Calu3 (cell line): Measurements from ENCODE around the gene NECTIN1. TPM values are rescaled to one million over a fixed set of nuclear protein-coding genes. Genes with fewer than 3 reads are reported as not detected.

Source experiments
- BruUV-seq: library from RNA; stranded (reverse); fragments of 400-500 nt; replicated peaks from 2 replicates; lab custom pipeline; 2021; lab: Mats Ljungman, UMichigan
- CTCF ChIA-PET: fragments of 300-600 bp; sonication (Branson Sonifier 250); formaldehyde crosslinking; loops from one replicate; lab custom pipeline; 2022; ENCODE audit warnings: antibody characterized with exemption; lab: Charles Lee
- DNase-seq: peaks from one replicate; pipeline ENCODE4 v3.0.0; 2022
- H3K27ac Mint-ChIP-seq: one replicate; pipeline ENCODE4 v1.8.0; 2022; ENCODE audit warnings: mixed read lengths; ENCODE audit not compliant: unreplicated experiment
- H3K27me3 Mint-ChIP-seq: one replicate; pipeline ENCODE4 v1.8.0; 2022; ENCODE audit warnings: mixed read lengths; ENCODE audit not compliant: unreplicated experiment
- H3K36me3 Mint-ChIP-seq: one replicate; pipeline ENCODE4 v1.8.0; 2022; ENCODE audit warnings: mild to moderate bottlenecking, moderate library complexity, mixed read lengths; ENCODE audit not compliant: insufficient read depth, unreplicated experiment
- H3K4me1 Mint-ChIP-seq: one replicate; pipeline ENCODE4 v1.8.0; 2022; ENCODE audit warnings: mild to moderate bottlenecking, low read depth, mixed read lengths; ENCODE audit not compliant: unreplicated experiment
- H3K4me3 Mint-ChIP-seq: one replicate; pipeline ENCODE4 v1.8.0; 2022; ENCODE audit warnings: mild to moderate bottlenecking, low read depth, moderate library complexity, mixed read lengths; ENCODE audit not compliant: unreplicated experiment
- H3K9me3 Mint-ChIP-seq: one replicate; pipeline ENCODE4 v1.8.0; 2022; ENCODE audit warnings: low read depth, mixed read lengths; ENCODE audit not compliant: unreplicated experiment
- intact Hi-C: fragments of 100-400 bp; cut with micrococcal nuclease; formaldehyde crosslinking; loops from one replicate; pipeline ENCODE4 v1.10.0; 2022; ENCODE audit not compliant: unreplicated experiment
- total RNA-seq: library from RNA; stranded (reverse); gene quantifications from 2 replicates; pipeline ENCODE4 v1.2.3, GENCODE V29; 2022
- TF ChIP-seq, protein P1 (sequence below): fragments of 200-600 bp; IDR thresholded peaks from one replicate; pipeline ENCODE4 v1.8.0; 2022; ENCODE audit warnings: antibody characterized with exemption; ENCODE audit not compliant: unreplicated experiment

NECTIN1 gene
- total RNA-seq, 1 experiment from 2014 or later: 22.1 TPM

DNA sequence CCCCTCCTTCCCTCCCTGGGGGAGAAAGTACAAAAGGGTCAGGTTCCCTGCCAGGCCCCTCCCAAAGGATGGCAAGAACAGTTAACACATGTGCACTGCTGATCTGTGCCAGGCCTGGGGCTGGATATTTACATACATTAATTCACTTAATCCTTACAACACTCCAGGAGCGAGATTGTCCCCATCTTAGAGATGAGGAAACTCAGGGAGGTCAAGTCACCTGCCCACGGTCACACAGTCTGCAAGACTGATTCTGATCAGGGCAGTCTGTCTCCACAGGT lies 36.5 kb downstream of the NECTIN1 start:
- CTCF ChIA-PET: no interaction called here
- peaks cover 13% of the 10 kb centered on the region for H3K4me1 Mint-ChIP-seq
- H3K9me3 Mint-ChIP-seq: no peaks in the 10 kb centered on the region
- no peak overlapping the region for H3K27ac Mint-ChIP-seq
- H3K27me3 Mint-ChIP-seq: no peaks in the 10 kb centered on the region
- DNase-seq: no peak
- no peaks in the 10 kb centered on the region for H3K36me3 Mint-ChIP-seq
- no peak overlapping the region for H3K4me3 Mint-ChIP-seq
- intact Hi-C loops: loop anchor here (5.0 kb wide), 1 partner anchor 35 kb away; the partner anchor contains the start of gene NECTIN1
- TF ChIP-seq, protein P1, sequence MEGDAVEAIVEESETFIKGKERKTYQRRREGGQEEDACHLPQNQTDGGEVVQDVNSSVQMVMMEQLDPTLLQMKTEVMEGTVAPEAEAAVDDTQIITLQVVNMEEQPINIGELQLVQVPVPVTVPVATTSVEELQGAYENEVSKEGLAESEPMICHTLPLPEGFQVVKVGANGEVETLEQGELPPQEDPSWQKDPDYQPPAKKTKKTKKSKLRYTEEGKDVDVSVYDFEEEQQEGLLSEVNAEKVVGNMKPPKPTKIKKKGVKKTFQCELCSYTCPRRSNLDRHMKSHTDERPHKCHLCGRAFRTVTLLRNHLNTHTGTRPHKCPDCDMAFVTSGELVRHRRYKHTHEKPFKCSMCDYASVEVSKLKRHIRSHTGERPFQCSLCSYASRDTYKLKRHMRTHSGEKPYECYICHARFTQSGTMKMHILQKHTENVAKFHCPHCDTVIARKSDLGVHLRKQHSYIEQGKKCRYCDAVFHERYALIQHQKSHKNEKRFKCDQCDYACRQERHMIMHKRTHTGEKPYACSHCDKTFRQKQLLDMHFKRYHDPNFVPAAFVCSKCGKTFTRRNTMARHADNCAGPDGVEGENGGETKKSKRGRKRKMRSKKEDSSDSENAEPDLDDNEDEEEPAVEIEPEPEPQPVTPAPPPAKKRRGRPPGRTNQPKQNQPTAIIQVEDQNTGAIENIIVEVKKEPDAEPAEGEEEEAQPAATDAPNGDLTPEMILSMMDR: no peak
- no TSS peak for BruUV-seq

DNA sequence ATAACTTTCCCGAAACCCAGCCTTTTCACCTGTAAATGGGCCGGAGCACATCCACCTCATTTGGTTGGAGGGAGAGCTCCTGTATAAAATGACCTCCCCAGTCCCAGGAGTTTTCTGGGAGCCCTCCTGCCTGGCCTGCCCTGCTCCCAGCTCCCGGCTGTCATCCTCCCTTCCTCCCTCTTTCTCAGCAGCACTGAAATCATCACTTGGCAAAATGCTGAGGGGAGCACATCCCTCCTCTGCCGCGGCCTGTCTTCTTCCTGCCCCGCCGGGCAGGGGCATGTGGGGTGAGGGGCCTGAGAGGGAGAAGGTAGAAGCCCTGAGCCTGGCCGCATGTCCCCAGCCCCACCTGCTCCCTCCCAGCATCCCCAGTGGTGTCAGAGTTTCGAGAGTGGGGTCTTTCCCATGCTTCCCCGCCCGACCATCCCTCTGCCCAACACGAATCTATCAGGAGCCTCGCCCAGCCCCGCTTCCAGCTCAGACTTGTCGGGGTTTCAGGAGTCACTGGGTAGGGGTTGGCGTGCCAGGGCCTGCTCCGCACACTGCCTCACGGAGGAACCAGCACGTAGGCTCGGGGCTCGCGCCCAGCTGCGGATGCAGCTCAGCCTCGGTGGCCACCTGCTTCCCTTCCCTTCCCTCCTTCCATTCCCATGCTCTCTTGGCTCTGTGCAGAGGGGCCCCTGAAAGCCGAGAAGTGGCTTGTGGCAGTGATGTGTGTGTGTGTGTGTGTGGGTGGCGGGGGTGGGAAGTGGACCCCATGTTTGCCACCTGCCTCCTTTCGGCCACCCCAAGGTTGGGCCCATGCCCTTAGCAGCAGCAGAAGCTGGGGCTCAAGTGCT lies 37.1 kb downstream of the NECTIN1 start:
- no TSS peak for BruUV-seq
- H3K4me1 Mint-ChIP-seq: peaks cover 13% of the 10 kb centered on the region
- TF ChIP-seq, protein P1: no peak
- DNase-seq: no peak
- CTCF ChIA-PET: no interaction called here
- H3K27me3 Mint-ChIP-seq: no peaks in the 10 kb centered on the region
- H3K4me3 Mint-ChIP-seq: no peak overlapping the region
- no peak overlapping the region for H3K27ac Mint-ChIP-seq
- intact Hi-C loops: loop anchor here (5.0 kb wide), 1 partner anchor 35 kb away; the partner anchor contains the start of gene NECTIN1
- H3K9me3 Mint-ChIP-seq: no peaks in the 10 kb centered on the region
- no peaks in the 10 kb centered on the region for H3K36me3 Mint-ChIP-seq

DNA sequence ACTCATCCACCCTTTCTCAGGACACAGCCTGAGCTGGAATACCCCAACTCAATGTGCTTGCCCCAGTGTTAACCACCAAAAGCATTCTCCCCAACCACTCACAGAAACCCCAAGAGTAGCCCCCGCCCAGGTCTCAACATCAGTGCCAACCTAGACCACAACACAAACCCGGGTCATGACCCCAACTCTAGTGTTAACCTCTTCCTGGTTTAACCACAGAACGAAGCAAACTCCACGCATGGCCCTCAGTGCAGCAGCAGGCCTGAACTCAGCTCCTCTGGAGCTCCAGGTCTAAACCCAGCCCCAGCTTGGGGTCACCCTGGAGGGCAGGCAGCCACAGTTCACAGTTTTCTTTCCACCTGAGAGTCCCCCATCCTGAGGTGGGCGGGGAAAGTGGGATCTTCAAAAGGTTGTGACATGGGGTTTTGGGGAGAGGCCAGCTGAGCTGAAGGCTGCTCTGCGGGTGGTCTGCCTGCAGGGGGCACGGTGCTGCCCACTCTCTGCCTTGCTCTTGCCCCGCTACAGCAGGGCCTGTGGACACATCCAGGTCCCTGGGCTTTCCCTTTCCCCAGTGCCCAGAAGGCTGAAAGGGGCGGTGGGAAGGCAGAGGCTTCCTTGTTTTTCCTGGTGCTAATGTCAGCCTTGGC lies 37.9 kb downstream of the NECTIN1 start:
- DNase-seq: no peak
- Mint-ChIP-seq H3K4me1 (peaks cover 13% of the 10 kb centered on the region), H3K27ac (no peak overlapping the region), H3K36me3 (no peaks in the 10 kb centered on the region), H3K4me3 (no peak overlapping the region), H3K27me3 (no peaks in the 10 kb centered on the region), H3K9me3 (no peaks in the 10 kb centered on the region)
- CTCF ChIA-PET: no interaction called here
- intact Hi-C loops: loop anchor here (5.0 kb wide), 1 partner anchor 36 kb away; the partner anchor contains the start of gene NECTIN1
- BruUV-seq: no TSS peak
- TF ChIP-seq, protein P1: no peak

DNA sequence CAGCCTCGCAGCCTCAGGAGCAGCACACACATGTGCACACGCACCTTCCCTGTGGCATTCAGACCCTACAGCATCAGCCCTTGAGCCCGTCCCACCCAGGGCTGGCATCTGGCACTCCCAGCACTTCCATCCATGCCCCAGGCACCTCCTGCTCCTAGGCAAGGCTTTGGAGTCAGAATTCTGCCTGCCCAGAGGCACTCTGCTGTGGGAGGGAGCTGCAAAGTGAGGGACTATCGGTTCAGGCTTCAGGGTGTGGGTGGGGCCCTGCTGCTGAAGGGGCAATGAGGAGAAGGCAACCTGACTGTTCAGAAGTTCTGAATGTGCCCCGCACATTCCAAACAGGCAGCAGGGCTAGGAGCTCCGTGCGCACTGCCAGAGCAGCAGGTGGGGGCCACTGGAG lies 39.7 kb downstream of the NECTIN1 start:
- TF ChIP-seq, protein P1: no peak
- H3K27me3 Mint-ChIP-seq: no peaks in the 10 kb centered on the region
- no peaks in the 10 kb centered on the region for H3K36me3 Mint-ChIP-seq
- intact Hi-C loops: no loop called here
- H3K27ac Mint-ChIP-seq: no peak overlapping the region
- peaks cover 6% of the 10 kb centered on the region for H3K4me1 Mint-ChIP-seq
- no peak overlapping the region for H3K4me3 Mint-ChIP-seq
- CTCF ChIA-PET: no interaction called here
- no TSS peak for BruUV-seq
- no peak for DNase-seq
- H3K9me3 Mint-ChIP-seq: no peaks in the 10 kb centered on the region
